Measurements from ENCODE around the gene HDGFL3. TPM values are rescaled to one million over a fixed set of nuclear protein-coding genes. Genes with fewer than 3 reads are reported as not detected.

The HDGFL3 gene
- total and polyA plus RNA-seq, 2 donors (not counting 1 experiment from before 2014, with no cell fraction given), result 43.1 to 59.1 TPM

DNA sequence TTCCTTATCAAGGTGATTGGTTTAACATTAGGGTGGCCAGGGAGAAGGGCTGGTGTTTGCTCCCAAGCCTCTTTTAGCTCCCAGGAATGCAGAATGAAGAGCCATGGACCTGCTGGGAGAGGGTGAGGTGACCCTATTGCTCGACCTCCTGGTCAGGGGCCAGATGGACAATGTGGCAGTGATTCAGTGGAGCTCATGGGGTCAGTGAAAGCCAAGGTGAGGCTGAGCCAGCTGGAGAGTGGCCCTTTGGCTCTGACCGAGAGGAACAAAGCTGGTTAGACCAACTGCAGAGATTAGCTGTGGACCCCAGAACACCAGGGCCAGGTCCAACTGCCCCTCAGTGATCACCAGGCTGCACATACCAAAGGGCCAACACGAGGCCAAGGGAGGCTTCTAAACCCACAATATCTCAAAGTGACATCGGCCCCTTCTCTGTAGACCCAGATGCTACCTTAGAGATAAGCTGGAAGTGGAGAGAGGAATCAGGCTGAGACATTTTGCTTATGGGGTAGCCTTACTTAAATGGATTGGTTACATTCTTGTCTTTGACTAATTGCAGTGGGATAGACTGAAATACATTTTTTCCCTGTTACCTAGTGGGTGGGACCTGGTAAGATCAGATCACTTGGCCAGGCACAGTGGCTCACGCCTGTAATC is 124.8 kb downstream of the HDGFL3 start:
- no peaks in the 10 kb centered on the region for H3K4me1 ChIP-seq (ENCODE audit: control insufficient read depth, extremely low read depth, insufficient read depth, low read length)

DNA sequence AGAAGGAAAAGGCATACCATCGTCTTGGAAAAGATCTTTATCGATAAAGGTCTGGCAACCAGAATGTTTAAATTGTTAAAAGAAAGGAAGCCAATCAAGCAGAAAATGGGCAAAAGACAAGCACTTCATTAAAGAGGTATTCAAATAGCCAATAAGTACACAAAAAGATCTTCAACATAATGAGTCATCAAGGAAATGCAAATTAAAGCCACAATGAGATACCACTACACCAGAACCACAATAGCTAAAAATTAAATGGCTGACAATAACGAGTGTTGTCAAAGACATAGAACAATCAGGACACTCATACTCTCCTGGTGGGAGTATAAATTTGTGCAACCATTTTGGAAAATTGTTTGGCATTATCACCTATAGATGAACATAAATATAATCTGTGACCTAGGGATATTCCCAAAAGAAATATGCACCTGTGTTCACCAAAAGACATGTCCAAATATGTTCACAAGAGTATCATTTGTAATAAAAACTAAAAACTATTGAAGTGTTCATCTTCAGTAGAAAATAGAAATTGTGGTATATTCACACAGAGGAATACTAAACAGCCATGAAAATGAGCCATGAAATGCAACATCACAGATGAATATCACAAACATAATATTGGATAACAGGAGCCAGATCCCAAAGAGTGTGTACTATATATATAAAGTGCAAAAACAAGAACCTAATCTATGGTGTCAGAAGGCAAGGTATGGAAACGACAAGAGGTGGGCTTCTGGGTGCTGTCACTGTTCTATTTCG is 126.2 kb downstream of the HDGFL3 start:
- Histone ChIP-seq H3K4me1 (ENCODE audit: control insufficient read depth, extremely low read depth, insufficient read depth, low read length) (no peaks in the 10 kb centered on the region), H3K4me2 (ENCODE audit: extremely low read depth, insufficient read depth, low read length) (no peak overlapping the region), H3K36me3 (ENCODE audit: control insufficient read depth, insufficient read depth, low read length) (no peaks in the 10 kb centered on the region), H2AFZ (ENCODE audit: low read length) (no peak overlapping the region), H3K79me2 (ENCODE audit: control insufficient read depth, insufficient read depth, low read length) (no peaks in the 10 kb centered on the region), H3K9ac (ENCODE audit: insufficient read depth, low read length) (no peak overlapping the region), H3K27ac (ENCODE audit: insufficient read depth, low read length) (no peak overlapping the region), H3K4me3 (replicated peaks in 1 of 4; ENCODE audit: control extremely low read depth in 1 of 4, insufficient read depth in 1 of 4, low read depth in 3 of 4, low read length in 4 of 4) (no peak overlapping the region), H3K27me3 (ENCODE audit: control insufficient read depth, insufficient read depth, low read length) (peaks cover 6% of the 10 kb centered on the region), H4K20me1 (ENCODE audit: control insufficient read depth, extremely low read depth, insufficient read depth, low read length) (no peaks in the 10 kb centered on the region), H3K9me3 (ENCODE audit: control insufficient read depth, insufficient read depth, low read depth, low read length) (no peaks in the 10 kb centered on the region)
- no peak for DNase-seq (ENCODE audit: low read depth in 2 of 2)
- TF ChIP-seq EZH2 (IDR thresholded peaks at IDR 0.05; ENCODE audit: low read length, missing control alignments), result no peak
- TF ChIP-seq, protein P1, sequence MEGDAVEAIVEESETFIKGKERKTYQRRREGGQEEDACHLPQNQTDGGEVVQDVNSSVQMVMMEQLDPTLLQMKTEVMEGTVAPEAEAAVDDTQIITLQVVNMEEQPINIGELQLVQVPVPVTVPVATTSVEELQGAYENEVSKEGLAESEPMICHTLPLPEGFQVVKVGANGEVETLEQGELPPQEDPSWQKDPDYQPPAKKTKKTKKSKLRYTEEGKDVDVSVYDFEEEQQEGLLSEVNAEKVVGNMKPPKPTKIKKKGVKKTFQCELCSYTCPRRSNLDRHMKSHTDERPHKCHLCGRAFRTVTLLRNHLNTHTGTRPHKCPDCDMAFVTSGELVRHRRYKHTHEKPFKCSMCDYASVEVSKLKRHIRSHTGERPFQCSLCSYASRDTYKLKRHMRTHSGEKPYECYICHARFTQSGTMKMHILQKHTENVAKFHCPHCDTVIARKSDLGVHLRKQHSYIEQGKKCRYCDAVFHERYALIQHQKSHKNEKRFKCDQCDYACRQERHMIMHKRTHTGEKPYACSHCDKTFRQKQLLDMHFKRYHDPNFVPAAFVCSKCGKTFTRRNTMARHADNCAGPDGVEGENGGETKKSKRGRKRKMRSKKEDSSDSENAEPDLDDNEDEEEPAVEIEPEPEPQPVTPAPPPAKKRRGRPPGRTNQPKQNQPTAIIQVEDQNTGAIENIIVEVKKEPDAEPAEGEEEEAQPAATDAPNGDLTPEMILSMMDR (conservative IDR thresholded peaks at IDR 0.05 in 1 of 2, IDR thresholded peaks at IDR 0.05 in 1 of 2; ENCODE audit: low read depth in 1 of 2, low read length in 2 of 2), result no peak

More for the DNA sequence above, 124.8 kb downstream of the HDGFL3 start:
- TF ChIP-seq, protein P1 (conservative IDR thresholded peaks at IDR 0.05 in 1 of 2, IDR thresholded peaks at IDR 0.05 in 1 of 2; ENCODE audit: low read depth in 1 of 2, low read length in 2 of 2), result no peak
- no peak for TF ChIP-seq EZH2 (IDR thresholded peaks at IDR 0.05; ENCODE audit: low read length, missing control alignments)
- Histone ChIP-seq H3K9ac (ENCODE audit: insufficient read depth, low read length) (no peak overlapping the region), H2AFZ (ENCODE audit: low read length) (no peak overlapping the region), H4K20me1 (ENCODE audit: control insufficient read depth, extremely low read depth, insufficient read depth, low read length) (no peaks in the 10 kb centered on the region), H3K4me3 (replicated peaks in 1 of 4; ENCODE audit: control extremely low read depth in 1 of 4, insufficient read depth in 1 of 4, low read depth in 3 of 4, low read length in 4 of 4) (no peak overlapping the region), H3K27me3 (ENCODE audit: control insufficient read depth, insufficient read depth, low read length) (peaks cover 6% of the 10 kb centered on the region), H3K79me2 (ENCODE audit: control insufficient read depth, insufficient read depth, low read length) (no peaks in the 10 kb centered on the region), H3K36me3 (ENCODE audit: control insufficient read depth, insufficient read depth, low read length) (no peaks in the 10 kb centered on the region), H3K9me3 (ENCODE audit: control insufficient read depth, insufficient read depth, low read depth, low read length) (no peaks in the 10 kb centered on the region), H3K27ac (ENCODE audit: insufficient read depth, low read length) (no peak overlapping the region), H3K4me2 (ENCODE audit: extremely low read depth, insufficient read depth, low read length) (no peak overlapping the region)
- DNase-seq (ENCODE audit: low read depth in 2 of 2), result no peak

DNA sequence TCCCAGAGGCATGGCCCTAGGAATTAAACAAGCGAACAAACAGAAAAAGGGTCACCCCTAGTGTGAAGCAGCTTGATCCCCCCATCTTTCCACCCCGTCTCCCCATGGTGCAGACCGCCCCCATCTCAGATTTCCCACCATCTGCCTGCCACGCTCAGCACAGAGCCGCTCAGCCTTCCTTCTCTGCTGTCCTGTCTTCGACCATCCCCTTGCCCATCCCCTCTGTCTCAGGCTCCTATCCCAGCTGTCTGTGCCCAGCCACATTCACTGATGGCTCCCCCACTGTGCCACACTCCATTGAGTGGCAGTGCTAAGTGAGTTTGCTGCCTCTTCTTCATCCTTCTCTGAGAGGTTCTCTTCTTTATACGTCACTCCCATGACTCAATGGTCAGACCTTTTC is 128.9 kb downstream of the HDGFL3 start:
- H4K20me1 ChIP-seq (ENCODE audit: control insufficient read depth, extremely low read depth, insufficient read depth, low read length), result no peaks in the 10 kb centered on the region
- H3K27me3 ChIP-seq (ENCODE audit: control insufficient read depth, insufficient read depth, low read length), result peaks cover 6% of the 10 kb centered on the region
- no peak overlapping the region for H2AFZ ChIP-seq (ENCODE audit: low read length)
- DNase-seq (ENCODE audit: low read depth in 2 of 2), result no peak
- H3K27ac ChIP-seq (ENCODE audit: insufficient read depth, low read length), result no peak overlapping the region
- H3K4me3 ChIP-seq (replicated peaks in 1 of 4; ENCODE audit: control extremely low read depth in 1 of 4, insufficient read depth in 1 of 4, low read depth in 3 of 4, low read length in 4 of 4), result no peak overlapping the region
- H3K4me2 ChIP-seq (ENCODE audit: extremely low read depth, insufficient read depth, low read length), result no peak overlapping the region
- TF ChIP-seq, protein P1 (conservative IDR thresholded peaks at IDR 0.05 in 1 of 2, IDR thresholded peaks at IDR 0.05 in 1 of 2; ENCODE audit: low read depth in 1 of 2, low read length in 2 of 2), result no peak
- no peak for TF ChIP-seq EZH2 (IDR thresholded peaks at IDR 0.05; ENCODE audit: low read length, missing control alignments)
- no peaks in the 10 kb centered on the region for H3K36me3 ChIP-seq (ENCODE audit: control insufficient read depth, insufficient read depth, low read length)
- no peaks in the 10 kb centered on the region for H3K79me2 ChIP-seq (ENCODE audit: control insufficient read depth, insufficient read depth, low read length)
- H3K9me3 ChIP-seq (ENCODE audit: control insufficient read depth, insufficient read depth, low read depth, low read length), result no peaks in the 10 kb centered on the region
- H3K4me1 ChIP-seq (ENCODE audit: control insufficient read depth, extremely low read depth, insufficient read depth, low read length), result no peaks in the 10 kb centered on the region
- H3K9ac ChIP-seq (ENCODE audit: insufficient read depth, low read length), result no peak overlapping the region

All from fibroblast of lung (primary cell).